HepG2 (cell line): ENCODE data around the gene SLX4. TPM values are rescaled to one million over a fixed set of nuclear protein-coding genes. Genes with fewer than 3 reads are reported as not detected.
A peak's percentile ranks its signal among the peaks of the same experiment; 100 is the strongest.

Source experiments
- ARNTL ChIP-seq: sonication (generic); formaldehyde crosslinking; IDR thresholded peaks from 2 replicates; pipeline ENCODE4 v1.4.0; 2020; ENCODE audit warnings: mild to moderate bottlenecking, missing genetic modification reagents
- KAT2B ChIP-seq: fragments of 150-350 bp; IDR thresholded peaks from 2 replicates; pipeline ENCODE4 v1.6.1; 2014; ENCODE audit warnings: low read depth, low read length, borderline replicate concordance
- MED1 ChIP-seq: sonication (generic); formaldehyde crosslinking; IDR thresholded peaks from 2 replicates; pipeline ENCODE4 v1.4.0; 2020; ENCODE audit warnings: missing genetic modification reagents
- MED13 ChIP-seq: sonication (generic); formaldehyde crosslinking; IDR thresholded peaks from 2 replicates; pipeline ENCODE4 v1.5.0; 2020; ENCODE audit warnings: missing genetic modification reagents
- RFX3 ChIP-seq: IDR thresholded peaks from 2 replicates; pipeline ENCODE4 v1.6.1; 2016; ENCODE audit warnings: missing biosample characterization, missing genetic modification reagents
- SMYD3 ChIP-seq: sonication (generic); formaldehyde crosslinking; IDR thresholded peaks from 2 replicates; pipeline ENCODE4 v1.8.1; 2023; ENCODE audit warnings: mild to moderate bottlenecking, missing genetic modification reagents
- SSRP1 ChIP-seq: IDR thresholded peaks from 2 replicates; pipeline ENCODE4 v1.6.1; 2016; ENCODE audit warnings: control low read depth
- SYNCRIP ChIP-seq: fragments of 200-400 bp; formaldehyde crosslinking; IDR thresholded peaks from 2 replicates; pipeline ENCODE4 v1.6.1; 2018; ENCODE audit warnings: mild to moderate bottlenecking, low read depth, low read length; ENCODE audit not compliant: insufficient read depth
- U2AF1 ChIP-seq: fragments of 200-400 bp; formaldehyde crosslinking; optimal IDR thresholded peaks from 2 replicates; pipeline ENCODE3; 2017; ENCODE audit warnings: mild to moderate bottlenecking, low read depth, low read length
- YEATS2 ChIP-seq: sonication (generic); formaldehyde crosslinking; IDR thresholded peaks from 2 replicates; pipeline ENCODE4 v1.4.0; 2020; ENCODE audit warnings: missing genetic modification reagents, borderline replicate concordance
- ZFX ChIP-seq: sonication (generic); formaldehyde crosslinking; IDR thresholded peaks from 2 replicates; pipeline ENCODE4 v1.4.0; 2020; ENCODE audit warnings: mild to moderate bottlenecking, low read depth, missing genetic modification reagents, moderate library complexity
- ZNF124 ChIP-seq: sonication (generic); formaldehyde crosslinking; IDR thresholded peaks from 2 replicates; pipeline ENCODE4 v1.4.0; 2020; ENCODE audit warnings: missing genetic modification reagents
- ZNF225 ChIP-seq: sonication (generic); formaldehyde crosslinking; IDR thresholded peaks from 2 replicates; pipeline ENCODE4 v1.4.0; 2020; ENCODE audit warnings: mild to moderate bottlenecking, missing genetic modification reagents
- ZNF263 ChIP-seq: sonication (generic); formaldehyde crosslinking; IDR thresholded peaks from 2 replicates; pipeline ENCODE4 v1.4.0; 2020; ENCODE audit warnings: missing genetic modification reagents
- ZNF468 ChIP-seq: sonication (generic); formaldehyde crosslinking; IDR thresholded peaks from 2 replicates; pipeline ENCODE4 v1.8.0; 2022; ENCODE audit warnings: mild to moderate bottlenecking, moderate library complexity, missing genetic modification reagents
- ZNF792 ChIP-seq: IDR thresholded peaks from 2 replicates; pipeline ENCODE4 v1.6.1; 2016
- ZNF883 ChIP-seq: sonication (generic); formaldehyde crosslinking; IDR thresholded peaks from 2 replicates; pipeline ENCODE4 v1.5.1; 2020; ENCODE audit warnings: mild to moderate bottlenecking, missing genetic modification reagents; ENCODE audit errors: not compliant biosample characterization
- ZZZ3 ChIP-seq: sonication (generic); formaldehyde crosslinking; IDR thresholded peaks from 2 replicates; pipeline ENCODE4 v1.4.0; 2020; ENCODE audit warnings: missing genetic modification reagents, mild to moderate bottlenecking, borderline replicate concordance
- polyA plus RNA-seq, 8 experiments: library from polyadenylated mRNA; depleted of rRNA in 3 of 8; stranded (reverse) in 7 of 8; unstranded in 1 of 8; fragments of >200 nt; fragmentation: Illumina TruSeq in 4 of 8; extraction: Trizol in 4 of 8; gene quantifications; 2 replicates each; pipeline versions ENCODE4 v1.2.1 to v1.2.3, GENCODE V29; 2011 to 2016; ENCODE audit warnings: low read depth in 4 of 8, missing spikeins in 1 of 8, mixed read lengths in 1 of 8; ENCODE audit not compliant: insufficient read depth in 1 of 8
- total RNA-seq, 5 experiments: library from RNA; depleted of rRNA; stranded (reverse); fragments of >200 nt; fragmentation: Illumina TruSeq; extraction: Trizol; gene quantifications; 2 replicates each; pipeline ENCODE4 v1.2.3, GENCODE V29; 2016; ENCODE audit warnings: low read depth in 1 of 5
- TF ChIP-seq, protein P1 (sequence below): sonication (generic); formaldehyde crosslinking; IDR thresholded peaks from 2 replicates; pipeline ENCODE4 v1.4.0; 2020; ENCODE audit warnings: mild to moderate bottlenecking, missing genetic modification reagents
- TF ChIP-seq, protein P2 (sequence below): sonication (generic); formaldehyde crosslinking; IDR thresholded peaks from 2 replicates; pipeline ENCODE4 v1.8.0; 2022; ENCODE audit warnings: missing genetic modification reagents, mild to moderate bottlenecking, borderline replicate concordance
- TF ChIP-seq, protein P3 (sequence below): sonication (generic); IDR thresholded peaks from 2 replicates; pipeline ENCODE4 v1.6.1; 2016; ENCODE audit warnings: low read depth, borderline replicate concordance
- TF ChIP-seq, protein P4 (sequence below): sonication (generic); formaldehyde crosslinking; IDR thresholded peaks from 2 replicates; pipeline ENCODE4 v1.9.0; 2021; ENCODE audit warnings: missing genetic modification reagents, borderline replicate concordance
- TF ChIP-seq, protein P5 (sequence below): sonication (generic); formaldehyde crosslinking; IDR thresholded peaks from 2 replicates; pipeline ENCODE4 v1.5.0; 2020; ENCODE audit warnings: mild to moderate bottlenecking, missing genetic modification reagents, moderate library complexity

The SLX4 gene
- total and polyA plus RNA-seq, 2 of the 13 experiments (the other 11 are each of a cell fraction or from before 2014, with no cell fraction given): 1.1 to 3.6 TPM

DNA sequence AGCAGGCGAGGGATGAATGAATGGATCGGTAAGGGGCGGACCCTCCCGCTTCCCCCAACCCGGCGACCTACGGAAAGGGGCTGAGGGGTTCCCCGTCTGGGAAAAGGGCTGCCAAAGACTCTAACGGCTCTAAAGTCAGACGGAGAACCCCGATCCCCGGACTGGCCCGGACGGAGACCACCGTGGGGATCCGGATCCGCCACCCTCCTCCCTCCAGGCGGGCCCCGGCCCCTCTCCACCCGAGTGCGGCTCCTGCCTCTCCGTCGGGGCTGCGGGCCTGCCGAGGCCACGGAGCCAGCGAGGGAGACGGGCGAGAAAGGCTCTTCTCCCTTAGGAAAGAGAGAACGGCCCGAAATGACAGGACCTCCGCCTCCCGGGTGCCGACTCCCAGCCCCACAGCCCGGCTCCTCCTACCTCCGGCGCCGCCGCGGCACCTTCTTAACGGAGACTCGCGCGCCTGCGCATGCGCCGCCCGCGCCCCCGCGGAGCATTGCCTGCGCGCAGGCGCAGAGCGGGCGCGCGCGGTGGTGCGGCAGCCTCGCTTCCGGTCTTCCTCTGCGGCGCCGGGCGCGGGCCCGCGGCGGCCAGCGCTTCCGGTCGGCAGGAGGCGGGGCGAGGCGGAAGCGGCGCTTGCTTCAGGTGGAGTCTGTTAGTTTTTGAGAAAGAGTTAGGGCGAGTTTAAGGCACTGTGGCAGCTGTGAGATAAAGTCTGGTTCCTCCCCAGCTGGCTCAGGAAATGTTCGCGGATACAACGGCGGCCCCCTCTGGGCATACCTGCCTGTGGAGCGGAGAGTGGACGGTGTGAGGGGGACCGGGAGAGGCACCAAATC, at the start of gene SLX4 (continued):
- TF ChIP-seq, protein P1, sequence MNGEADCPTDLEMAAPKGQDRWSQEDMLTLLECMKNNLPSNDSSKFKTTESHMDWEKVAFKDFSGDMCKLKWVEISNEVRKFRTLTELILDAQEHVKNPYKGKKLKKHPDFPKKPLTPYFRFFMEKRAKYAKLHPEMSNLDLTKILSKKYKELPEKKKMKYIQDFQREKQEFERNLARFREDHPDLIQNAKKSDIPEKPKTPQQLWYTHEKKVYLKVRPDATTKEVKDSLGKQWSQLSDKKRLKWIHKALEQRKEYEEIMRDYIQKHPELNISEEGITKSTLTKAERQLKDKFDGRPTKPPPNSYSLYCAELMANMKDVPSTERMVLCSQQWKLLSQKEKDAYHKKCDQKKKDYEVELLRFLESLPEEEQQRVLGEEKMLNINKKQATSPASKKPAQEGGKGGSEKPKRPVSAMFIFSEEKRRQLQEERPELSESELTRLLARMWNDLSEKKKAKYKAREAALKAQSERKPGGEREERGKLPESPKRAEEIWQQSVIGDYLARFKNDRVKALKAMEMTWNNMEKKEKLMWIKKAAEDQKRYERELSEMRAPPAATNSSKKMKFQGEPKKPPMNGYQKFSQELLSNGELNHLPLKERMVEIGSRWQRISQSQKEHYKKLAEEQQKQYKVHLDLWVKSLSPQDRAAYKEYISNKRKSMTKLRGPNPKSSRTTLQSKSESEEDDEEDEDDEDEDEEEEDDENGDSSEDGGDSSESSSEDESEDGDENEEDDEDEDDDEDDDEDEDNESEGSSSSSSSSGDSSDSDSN (CRISPR knock-in tag): peak; percentile 76
- TF ChIP-seq ZFX (CRISPR knock-in tag) (peak; percentile 54; the same call in 1 of the 2 replicates), ZNF263 (CRISPR knock-in tag) (peak; percentile 56), SSRP1 (no peak), U2AF1 (no peak), RFX3 (no peak), ZNF225 (CRISPR knock-in tag) (0 out of 2 replicates have a peak, but pooled peaks have one; percentile 30), SYNCRIP (no peak), MED13 (peak; percentile 54; the same call in 1 of the 2 replicates), MED1 (CRISPR knock-in tag) (peak; percentile 26; the same call in 1 of the 2 replicates), ZZZ3 (CRISPR knock-in tag) (no peak), ZNF124 (CRISPR knock-in tag) (0 out of 2 replicates have a peak, but pooled peaks have one; percentile 3), ZNF883 (no peak), ZNF468 (CRISPR knock-in tag) (no peak), ZNF792 (CRISPR knock-in tag) (0 out of 2 replicates have a peak, but pooled peaks have one; percentile 18), SMYD3 (no peak), YEATS2 (CRISPR knock-in tag) (no peak), ARNTL (CRISPR knock-in tag) (no peak), KAT2B (no peak)
- TF ChIP-seq, protein P2, sequence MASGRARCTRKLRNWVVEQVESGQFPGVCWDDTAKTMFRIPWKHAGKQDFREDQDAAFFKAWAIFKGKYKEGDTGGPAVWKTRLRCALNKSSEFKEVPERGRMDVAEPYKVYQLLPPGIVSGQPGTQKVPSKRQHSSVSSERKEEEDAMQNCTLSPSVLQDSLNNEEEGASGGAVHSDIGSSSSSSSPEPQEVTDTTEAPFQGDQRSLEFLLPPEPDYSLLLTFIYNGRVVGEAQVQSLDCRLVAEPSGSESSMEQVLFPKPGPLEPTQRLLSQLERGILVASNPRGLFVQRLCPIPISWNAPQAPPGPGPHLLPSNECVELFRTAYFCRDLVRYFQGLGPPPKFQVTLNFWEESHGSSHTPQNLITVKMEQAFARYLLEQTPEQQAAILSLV (CRISPR knock-in tag): peak; percentile 36; the same call in 1 of the 2 replicates
- TF ChIP-seq, protein P3, sequence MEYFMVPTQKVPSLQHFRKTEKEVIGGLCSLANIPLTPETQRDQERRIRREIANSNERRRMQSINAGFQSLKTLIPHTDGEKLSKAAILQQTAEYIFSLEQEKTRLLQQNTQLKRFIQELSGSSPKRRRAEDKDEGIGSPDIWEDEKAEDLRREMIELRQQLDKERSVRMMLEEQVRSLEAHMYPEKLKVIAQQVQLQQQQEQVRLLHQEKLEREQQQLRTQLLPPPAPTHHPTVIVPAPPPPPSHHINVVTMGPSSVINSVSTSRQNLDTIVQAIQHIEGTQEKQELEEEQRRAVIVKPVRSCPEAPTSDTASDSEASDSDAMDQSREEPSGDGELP: peak; percentile 9; the same call in 1 of the 2 replicates
- TF ChIP-seq, protein P4, sequence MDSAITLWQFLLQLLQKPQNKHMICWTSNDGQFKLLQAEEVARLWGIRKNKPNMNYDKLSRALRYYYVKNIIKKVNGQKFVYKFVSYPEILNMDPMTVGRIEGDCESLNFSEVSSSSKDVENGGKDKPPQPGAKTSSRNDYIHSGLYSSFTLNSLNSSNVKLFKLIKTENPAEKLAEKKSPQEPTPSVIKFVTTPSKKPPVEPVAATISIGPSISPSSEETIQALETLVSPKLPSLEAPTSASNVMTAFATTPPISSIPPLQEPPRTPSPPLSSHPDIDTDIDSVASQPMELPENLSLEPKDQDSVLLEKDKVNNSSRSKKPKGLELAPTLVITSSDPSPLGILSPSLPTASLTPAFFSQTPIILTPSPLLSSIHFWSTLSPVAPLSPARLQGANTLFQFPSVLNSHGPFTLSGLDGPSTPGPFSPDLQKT (CRISPR knock-in tag): peak; percentile 11; the same call in 1 of the 2 replicates
- TF ChIP-seq, protein P5, sequence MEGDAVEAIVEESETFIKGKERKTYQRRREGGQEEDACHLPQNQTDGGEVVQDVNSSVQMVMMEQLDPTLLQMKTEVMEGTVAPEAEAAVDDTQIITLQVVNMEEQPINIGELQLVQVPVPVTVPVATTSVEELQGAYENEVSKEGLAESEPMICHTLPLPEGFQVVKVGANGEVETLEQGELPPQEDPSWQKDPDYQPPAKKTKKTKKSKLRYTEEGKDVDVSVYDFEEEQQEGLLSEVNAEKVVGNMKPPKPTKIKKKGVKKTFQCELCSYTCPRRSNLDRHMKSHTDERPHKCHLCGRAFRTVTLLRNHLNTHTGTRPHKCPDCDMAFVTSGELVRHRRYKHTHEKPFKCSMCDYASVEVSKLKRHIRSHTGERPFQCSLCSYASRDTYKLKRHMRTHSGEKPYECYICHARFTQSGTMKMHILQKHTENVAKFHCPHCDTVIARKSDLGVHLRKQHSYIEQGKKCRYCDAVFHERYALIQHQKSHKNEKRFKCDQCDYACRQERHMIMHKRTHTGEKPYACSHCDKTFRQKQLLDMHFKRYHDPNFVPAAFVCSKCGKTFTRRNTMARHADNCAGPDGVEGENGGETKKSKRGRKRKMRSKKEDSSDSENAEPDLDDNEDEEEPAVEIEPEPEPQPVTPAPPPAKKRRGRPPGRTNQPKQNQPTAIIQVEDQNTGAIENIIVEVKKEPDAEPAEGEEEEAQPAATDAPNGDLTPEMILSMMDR (CRISPR knock-in tag): no peak
